Fibroblast of skin of left quadriceps (primary cell): ENCODE results near the gene GPC1.

Experiments used
- DNase-seq, 2 experiments: peaks; one replicate each; pipeline ENCODE4 v3.0.0-alpha.2; 2013; ENCODE audit warnings: low read depth in 2 of 2

Gene GPC1

DNA sequence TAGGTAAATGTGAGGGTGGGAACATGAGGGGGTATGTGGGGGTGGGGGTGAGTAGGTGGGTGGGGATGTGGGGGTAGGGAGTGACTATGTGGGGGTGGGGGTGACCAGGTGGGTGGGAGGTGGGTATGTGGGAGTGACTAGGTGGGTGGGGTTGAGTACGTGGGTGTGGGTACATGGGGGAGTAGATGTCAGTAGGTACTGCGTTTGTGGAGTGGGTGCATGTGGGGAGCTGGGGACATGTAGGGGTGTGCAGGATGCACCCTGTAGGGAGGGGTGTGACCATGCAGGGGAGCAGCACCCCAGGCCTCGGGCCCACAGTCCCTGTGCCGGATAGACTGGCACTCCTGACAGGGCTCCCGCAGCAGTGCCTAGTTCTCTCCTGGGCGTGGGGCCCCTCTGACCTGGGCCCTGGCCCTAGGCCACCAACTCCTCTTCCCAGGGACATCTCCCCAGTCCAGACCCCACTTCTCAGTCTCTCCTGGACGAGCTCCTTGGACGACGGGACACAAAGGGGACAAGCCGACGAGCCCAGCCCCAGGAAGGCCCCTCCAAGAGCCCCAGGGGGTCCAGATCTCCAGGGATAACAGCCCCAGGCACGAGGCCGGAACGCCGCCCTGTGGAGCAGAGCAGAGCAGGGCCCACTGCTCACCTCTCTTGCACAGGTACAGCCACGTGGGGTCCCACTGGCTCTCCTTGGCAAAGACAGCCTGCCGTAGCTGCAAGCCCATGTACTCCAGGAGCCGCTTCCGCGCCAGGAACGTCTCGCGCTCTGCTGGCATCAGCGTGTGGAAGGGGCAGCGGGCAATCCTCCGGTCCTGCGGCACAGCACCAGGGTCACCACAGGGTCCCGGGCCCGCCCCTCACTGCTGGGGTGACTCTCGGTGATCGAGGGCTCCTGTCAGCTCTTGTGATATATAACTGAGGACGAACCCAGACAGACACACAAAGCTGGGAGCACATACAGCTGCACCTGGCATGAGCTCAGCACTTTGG lies 64.1 kb downstream of the GPC1 start:
- no peak for DNase-seq

DNA sequence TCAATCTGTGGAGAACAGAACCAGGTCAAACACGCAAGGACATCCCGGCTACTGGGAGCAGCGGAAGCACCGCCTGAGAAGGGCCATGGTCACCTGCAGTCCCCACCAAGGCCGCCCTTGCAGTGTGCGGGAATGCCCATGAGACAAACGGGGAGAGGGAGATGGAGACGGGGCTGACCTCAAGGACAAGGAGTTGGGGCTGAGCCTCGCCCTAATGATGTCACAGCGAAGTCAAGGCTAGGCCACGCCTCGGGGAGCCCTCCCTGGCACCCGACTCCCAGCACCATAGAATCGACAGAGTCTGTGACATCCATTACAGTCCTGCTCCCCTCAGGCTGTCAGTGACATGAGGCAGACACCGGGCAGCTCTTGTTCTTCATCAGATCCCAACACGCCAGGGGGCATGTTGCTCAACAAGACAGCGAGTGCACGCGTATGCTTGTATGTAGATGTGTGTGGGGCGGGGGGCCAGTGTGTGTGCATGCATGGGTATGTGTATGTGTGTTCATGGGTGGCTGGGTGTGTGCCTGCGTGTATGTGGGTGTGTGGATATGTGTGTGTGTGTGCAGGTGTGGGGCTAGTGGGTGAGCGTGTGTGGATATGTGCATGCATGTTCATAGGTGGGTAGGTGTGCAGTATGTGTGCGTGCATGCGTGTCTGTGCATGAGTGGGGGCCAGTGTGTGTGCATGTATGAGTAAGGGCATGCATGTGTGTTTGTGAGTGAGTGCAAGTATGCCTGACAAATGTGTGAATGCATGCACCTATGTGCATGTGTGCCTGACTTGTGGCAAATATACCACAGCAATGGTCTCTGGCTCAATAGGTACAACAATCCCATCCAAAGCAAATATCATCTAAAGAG lies 65.3 kb downstream of the GPC1 start:
- DNase-seq = no peak

- no peak for DNase-seq
Measured at GRCh38 chr2:240501531-240501991, 66.1 kb downstream of the GPC1 start.

- no peak for DNase-seq
Measured at GRCh38 chr2:240502059-240502429, 66.6 kb downstream of the GPC1 start.

DNA sequence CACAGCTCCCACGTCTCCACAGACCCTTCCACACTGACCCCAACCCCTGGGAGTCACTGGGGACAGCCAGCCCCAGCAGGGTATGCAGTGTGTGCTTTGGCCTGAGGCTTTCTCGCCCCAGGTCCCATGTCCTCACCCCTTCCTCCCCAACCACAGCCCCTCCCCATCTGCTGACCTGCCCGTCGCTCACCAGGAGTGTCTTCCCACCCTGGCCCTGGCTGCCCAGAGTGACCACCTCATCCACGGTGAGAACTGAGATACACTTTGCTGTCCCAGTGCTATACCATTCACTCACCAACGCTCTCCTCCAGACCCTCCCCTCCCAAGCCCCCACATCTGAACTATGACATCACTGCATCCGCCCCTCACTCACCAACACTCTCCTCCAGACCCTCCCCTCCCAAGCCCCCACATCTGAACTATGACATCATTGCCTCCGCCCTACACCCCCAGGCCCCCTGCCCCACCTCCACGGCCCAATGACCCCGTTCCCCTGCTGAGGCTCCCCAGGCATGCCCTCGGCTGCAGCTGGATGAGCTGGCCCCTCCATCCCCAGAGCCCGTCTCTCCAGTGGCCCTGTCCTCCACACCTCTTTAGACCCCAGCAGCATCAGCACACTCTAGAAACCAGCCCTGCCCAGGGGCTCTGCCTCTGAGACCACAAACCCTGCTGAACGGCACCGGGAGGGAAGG lies 67.1 kb downstream of the GPC1 start:
- DNase-seq = no peak

- DNase-seq = no peak
Measured at GRCh38 chr2:240503375-240503774, 67.9 kb downstream of the GPC1 start.

DNA sequence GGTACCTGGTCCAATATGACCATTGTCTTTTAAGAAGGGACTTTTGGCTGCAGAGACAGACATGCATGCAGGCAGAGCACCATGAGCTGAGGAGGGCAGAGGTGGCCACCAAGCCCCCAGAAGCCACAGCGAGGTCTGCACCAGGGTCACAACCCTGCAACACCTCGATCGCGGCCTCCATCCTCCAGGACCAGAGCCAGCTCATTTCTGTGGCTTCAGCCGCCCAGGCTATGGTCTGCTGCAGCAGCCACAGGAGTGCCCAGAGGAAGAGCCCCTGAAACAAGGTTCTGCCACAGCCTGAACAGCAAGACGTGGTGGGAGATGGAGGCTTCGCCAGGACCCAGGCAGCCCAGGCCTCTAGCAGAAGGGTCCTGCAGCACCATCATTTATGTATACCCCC lies 68.4 kb downstream of the GPC1 start:
- DNase-seq = no peak

- no peak for DNase-seq
Measured at GRCh38 chr2:240505910-240506309, 70.4 kb downstream of the GPC1 start.

DNA sequence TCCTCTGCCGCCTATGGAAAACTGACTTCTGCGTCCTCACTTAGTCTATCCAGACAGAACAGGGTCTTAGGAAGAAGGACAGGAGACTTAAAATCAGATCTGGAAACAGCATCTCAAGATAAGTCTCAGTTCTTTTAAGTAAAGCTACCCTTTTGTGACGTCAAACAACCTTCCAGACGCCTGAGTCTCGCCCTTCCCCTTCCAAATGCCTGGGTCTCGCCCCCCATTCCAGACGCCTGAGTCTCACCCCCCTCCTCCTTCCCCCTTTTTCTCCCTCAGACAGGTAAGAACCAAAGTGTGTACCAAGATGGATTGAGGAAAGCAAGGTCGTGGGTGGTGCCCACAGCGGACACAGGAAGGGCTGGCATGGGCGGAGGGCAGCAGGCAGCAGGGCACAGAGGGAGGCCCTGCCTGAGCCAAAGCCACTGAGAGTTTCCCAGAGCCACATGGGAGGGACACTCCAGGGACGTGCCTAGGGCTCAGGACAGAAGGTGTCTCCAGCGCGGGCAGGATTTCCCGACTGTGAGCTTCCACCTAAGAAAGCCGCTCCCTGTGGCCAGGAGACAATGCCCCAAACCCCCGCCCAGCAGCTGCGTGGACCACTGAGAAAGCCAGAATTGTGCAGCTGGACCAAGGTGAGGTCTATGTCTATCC lies 71.1 kb downstream of the GPC1 start:
- no peak for DNase-seq

DNA sequence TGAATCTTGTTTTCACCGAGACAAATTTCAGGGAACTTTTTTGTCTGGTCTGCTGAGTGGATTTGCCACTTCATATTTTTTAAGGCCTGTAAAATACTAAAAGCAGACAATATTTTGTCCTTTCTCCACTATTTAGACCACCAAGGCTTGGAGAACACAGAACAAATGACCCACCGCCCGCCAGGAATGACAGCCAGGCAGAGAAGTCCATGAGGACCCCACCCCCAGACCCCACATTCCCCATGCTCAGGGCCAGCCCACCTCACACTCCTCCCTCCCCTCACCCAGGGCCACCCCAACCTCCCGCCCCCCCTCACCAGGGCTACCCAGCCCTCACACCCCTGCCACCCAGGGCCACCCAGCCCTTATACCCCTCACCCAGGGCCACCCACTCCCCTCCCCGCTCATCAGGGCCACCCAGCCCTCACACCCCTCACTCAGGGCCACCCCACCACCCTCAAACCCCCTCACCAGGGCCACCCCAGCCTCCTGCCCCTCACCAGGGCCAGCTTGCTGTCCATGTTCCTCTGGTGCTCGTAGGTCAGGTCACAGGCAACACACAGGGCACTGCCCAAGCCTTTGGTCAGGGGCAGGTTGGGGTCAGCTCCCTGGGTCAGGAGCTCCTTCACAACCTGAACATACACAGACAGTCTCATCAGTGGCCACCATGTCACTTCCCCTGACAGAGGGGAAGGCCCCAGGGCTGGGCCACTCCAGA lies 71.8 kb downstream of the GPC1 start:
- DNase-seq = no peak

DNA sequence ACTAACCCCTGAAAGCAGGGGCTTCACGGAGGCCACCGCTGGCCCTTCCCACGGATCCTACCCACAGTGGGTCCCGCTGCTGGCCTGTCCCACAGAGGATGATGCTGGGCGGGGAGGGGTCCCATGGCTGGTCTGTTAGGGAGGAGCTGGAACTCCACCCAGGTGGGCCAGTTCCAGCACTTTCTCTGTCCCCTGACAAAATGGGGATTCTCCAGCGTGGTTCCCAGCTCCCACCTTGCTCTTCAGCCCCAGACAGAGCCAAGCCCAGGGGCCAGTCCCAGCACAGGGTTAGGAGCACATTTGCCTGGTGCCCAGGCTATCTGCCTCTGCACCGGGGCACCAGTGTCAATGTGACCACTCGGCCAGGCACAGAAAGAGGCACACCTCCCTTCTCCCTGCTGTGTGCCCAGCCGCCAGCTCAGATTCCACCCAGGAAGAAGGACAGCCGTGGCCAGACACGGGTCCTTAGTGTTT lies 72.4 kb downstream of the GPC1 start:
- DNase-seq = no peak

DNA sequence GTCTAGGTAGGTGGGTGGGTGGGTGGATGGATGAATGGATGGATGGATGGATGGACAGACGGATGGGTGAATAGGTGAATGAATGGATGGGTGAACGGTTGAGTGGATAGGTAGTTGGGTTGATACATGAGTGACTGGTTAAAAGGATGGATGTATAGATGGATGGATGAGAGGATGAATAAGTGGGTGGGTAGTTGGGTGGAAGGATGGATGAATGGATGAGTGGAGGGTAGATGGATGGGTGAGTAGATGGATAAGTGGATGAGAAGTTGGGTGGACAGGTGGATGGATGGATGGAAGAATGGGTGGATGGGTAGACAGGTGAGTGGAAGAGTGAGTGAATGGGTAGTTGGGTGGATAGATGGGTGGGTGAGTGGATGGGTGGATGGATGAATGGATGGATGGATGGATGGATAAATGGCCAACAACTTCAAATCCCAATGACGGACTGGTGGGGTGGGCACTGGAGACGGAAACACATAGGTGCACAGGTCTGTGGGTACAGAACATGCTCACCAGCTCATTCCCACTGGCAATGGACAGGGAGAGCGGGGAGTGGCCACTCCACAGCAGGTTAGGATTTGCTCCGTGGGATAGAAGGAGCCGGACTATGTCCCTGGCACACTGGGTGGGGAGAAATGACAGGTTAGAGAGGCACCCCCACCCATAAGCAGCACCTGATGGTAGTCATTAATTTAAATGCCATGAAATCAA lies 73.5 kb downstream of the GPC1 start:
- DNase-seq = no peak

DNA sequence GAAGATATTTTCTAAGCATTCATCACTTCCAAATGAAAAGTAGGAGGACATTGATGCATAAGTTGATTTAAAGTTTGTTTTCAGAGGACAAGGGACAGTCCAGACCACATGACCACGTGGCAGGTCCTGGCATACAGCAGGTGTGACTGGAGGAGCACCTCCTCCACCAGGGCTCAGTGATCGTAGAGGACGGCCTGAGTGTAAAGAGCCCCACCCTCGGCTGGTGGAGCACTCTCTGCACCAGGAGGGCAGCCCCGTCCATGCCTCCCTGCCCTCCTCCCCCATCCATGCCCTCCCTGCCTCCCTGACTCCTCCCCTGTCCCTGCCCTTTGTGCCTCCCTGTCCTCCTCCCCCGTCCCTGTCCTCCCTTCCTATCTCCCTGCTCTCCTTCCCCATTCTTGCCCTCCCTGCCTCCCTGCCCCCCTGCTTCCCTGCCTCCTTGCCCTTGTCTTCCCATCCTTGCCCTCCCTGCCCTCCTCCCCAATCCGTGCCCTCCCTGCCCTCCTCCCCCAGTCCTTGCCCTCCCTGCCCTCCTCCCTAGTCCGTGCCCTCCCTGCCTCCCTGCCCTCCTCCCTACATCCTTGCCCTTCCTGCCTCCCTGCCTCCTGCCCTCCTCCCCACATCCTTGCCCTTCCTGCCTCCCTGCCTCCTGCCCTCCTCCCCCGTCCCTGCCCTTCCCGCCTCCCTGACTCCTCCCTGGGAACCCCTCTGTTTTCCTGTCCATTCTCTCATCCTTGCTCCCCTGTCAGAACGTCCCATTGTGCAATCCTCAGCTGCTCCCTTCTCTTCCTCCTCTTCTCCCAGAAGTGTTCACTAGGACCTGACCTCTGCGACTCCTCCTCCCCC lies 74.4 kb downstream of the GPC1 start:
- DNase-seq = no peak

DNA sequence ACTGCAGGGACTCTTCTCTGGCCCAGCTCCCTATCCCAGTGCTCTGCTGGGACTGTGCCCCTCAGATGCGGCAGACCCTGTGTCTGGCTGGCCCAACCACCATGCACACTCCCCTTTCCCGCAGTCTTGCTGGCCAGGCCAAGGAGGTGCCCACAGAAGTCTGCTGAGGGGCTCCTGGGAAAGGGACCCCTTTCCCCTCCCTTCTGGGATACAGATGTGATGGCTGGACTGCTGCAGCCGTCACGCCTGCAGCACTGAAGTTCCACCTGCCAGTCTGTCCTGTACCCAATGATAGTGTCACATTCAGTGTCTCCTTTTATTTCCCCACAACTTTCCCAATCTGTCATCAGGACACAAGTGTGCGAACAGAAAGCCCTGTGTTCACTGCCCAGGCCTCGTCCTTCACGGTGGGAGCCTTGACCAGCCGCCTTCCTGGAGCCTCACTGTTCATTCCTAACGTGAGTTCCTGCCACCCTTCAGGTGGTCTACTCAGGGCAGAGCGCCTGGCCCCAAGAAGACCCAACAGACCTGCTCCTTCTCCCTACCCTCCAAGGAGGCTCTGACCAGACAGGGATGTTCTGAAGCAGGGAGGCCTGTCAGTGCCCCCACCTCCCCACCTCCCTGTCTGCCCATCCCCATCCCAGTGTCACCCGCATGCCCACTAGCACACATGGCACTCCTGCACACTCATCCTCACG lies 75.2 kb downstream of the GPC1 start:
- no peak for DNase-seq

DNA sequence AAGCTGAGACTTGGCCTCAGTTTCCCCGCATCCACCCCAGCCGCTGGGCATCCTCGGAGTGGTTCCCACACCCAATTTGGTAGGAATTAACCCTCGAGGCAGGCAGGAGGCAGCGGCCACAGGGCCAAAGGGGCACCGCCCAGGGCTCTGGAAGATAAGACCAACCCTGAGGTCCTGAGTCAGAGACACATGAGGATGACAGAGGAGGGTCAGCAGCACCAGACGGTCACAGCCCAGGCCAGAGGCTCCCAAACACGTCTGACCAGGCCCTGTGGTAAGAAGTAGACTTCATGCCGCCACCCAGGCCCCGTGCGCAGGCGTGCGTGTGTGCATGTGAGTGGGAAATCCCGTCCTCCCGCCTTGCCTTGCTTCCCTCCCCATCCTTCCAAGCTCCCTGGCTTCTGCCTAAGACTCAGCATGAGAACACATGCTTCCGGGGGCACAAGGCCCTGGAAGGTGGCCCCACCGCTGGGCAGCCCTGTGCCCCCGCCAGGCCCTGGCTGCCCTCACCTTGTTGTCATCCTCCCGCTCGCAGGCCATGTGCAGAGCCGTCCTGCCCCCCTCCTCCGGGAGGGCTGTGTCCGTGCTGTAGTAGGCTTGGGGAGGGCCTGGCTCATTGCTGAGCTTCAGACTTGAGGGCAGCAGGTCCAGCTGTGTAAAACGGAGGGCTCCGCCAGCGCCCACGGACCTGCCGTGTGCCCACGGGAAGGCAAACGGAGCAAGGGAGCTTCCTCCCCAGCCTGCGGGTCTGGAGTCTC lies 76.1 kb downstream of the GPC1 start:
- DNase-seq = no peak

DNA sequence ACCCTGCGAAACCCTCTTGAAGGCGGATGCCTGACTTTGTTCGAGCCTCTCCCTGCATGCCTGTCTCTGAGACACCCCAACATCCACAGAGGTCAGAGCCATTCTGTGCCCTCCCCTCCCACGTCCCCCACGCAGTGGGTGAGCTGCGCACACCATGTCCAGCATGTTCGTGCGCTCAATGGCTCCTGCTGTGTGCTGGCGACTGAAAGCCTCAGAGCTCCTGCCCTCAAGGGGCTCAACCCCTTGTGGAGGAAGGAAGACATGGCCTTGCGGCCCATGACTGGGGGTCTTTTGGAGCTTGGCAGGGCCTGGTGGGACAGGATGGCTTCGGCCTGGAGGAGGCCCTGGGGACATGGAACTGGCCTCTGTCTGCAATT lies 76.6 kb downstream of the GPC1 start:
- DNase-seq = no peak

GRCh38 chr2:240512666-240513535 lies 77.4 kb downstream of the GPC1 start:
- no peak for DNase-seq
